Testis (tissue), 2 donors: ENCODE results near the gene PRRT2.

Experiments
- POLR2A ChIP-seq: fragments of 450-650 bp; IDR thresholded peaks from one replicate; pipeline ENCODE4 v1.6.1; 2017; ENCODE audit warnings: antibody characterized with exemption, mild to moderate bottlenecking, moderate library complexity
- TF ChIP-seq, protein P1 (sequence below), 3 experiments: fragments of 450-650 bp in 2 of 3; fragments of 200-600 bp in 1 of 3; sonication (generic) in 1 of 3; IDR thresholded peaks; one replicate each; pipeline ENCODE4 v1.5.1; 2016 to 2019; ENCODE audit warnings: antibody characterized with exemption in 3 of 3, mild to moderate bottlenecking in 2 of 3, moderate library complexity in 1 of 3

DNA sequence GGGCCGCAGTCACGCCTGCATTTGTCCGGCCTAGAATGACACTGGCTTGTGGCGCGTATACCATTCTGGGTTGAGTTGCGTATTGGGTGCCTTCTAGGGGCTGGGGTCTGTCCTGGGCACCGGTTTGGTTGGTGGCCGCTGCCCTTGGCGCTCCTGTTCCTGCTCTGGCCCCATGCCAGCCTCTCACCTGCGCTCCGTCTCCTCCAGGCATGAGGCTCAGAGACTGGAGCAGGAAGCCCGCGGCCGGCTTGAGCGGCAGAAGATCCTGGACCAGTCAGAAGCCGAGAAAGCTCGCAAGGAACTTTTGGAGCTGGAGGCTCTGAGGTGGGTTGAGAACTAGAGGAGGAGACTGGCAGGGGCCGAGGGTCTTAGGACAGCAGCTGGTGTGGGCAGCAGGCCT, 33.7 kb downstream of the PRRT2 start:
- TF ChIP-seq POLR2A, result no peak
- TF ChIP-seq, protein P1, sequence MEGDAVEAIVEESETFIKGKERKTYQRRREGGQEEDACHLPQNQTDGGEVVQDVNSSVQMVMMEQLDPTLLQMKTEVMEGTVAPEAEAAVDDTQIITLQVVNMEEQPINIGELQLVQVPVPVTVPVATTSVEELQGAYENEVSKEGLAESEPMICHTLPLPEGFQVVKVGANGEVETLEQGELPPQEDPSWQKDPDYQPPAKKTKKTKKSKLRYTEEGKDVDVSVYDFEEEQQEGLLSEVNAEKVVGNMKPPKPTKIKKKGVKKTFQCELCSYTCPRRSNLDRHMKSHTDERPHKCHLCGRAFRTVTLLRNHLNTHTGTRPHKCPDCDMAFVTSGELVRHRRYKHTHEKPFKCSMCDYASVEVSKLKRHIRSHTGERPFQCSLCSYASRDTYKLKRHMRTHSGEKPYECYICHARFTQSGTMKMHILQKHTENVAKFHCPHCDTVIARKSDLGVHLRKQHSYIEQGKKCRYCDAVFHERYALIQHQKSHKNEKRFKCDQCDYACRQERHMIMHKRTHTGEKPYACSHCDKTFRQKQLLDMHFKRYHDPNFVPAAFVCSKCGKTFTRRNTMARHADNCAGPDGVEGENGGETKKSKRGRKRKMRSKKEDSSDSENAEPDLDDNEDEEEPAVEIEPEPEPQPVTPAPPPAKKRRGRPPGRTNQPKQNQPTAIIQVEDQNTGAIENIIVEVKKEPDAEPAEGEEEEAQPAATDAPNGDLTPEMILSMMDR (IDR thresholded peaks at IDR 0.05), result no peak
